Superior temporal gyrus (tissue), 1 donor: ENCODE data around the gene P2RX4.
"Not testable (repeated sequence)": the region's sequence is repeated elsewhere in the genome, so short reads cannot be mapped to it uniquely, and the experiment has no call there.

ENCODE experiments used
- DNase-seq: peaks from one replicate; pipeline ENCODE4 v3.0.0-alpha.2; 2016; ENCODE audit errors: extremely low spot score

Gene P2RX4

DNA sequence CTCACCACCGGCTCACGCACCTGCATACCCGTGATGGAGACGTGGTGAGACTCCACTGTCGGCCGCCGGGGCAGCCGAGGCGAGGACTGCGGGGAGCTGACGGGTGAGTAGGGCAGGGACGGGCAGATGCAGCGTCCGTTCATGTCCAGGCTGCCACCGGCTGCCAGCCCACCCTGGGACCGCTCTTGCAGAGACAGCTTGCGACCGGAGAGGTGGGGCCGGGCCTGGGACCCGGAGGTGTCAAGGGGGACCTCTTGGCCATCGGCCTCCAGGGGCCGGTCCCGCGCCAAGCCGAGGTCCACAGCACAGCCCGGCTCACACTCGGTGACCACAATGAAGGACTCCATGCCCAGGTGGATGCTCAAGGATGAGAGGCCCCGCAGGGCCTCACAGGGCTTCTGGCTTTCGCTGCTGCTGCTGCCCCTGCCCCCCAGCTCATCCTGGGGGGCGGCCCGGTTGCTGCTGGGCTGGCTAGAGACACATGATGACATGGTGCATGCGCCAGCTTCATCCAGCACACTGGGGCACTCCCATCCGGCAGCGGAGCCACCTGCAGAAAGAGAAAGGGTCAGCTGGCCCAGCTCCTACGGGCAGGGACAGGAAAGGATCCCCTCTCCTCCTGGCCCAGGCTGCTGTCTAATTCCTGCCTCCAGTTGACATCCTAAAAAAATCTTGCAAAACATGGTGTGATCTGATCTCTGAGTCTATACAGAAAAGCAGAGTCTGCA is 64.3 kb downstream of the P2RX4 start:
- DNase-seq, result no peak

DNA sequence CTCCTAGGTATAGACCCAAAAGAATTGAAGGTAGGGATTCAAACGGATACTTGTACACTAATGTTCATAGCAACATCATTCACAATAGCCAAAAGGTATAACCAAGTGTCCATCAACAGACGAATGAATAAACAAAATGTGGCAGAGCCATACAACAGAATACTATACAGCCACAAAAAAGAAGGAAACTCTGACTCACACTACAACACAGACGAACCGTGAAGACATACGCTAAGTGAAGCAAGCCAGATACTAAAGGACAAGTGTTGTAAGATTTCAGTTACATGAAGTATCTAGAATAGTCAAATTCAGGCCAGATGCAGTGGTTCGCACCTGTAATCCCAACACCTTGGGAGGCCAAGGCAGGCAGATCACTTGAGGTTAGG is 67.4 kb downstream of the P2RX4 start:
- no peak for DNase-seq

GRCh38 chr12:121278169-121279070 is 68.5 kb downstream of the P2RX4 start:
- no peak for DNase-seq

GRCh38 chr12:121279071-121279375 is 69.1 kb downstream of the P2RX4 start:
- peak; percentile 10 for DNase-seq

- peak; percentile 61 for DNase-seq
These were observed 69.6 kb downstream of the P2RX4 start for GRCh38 chr12:121279507-121279915.

DNA sequence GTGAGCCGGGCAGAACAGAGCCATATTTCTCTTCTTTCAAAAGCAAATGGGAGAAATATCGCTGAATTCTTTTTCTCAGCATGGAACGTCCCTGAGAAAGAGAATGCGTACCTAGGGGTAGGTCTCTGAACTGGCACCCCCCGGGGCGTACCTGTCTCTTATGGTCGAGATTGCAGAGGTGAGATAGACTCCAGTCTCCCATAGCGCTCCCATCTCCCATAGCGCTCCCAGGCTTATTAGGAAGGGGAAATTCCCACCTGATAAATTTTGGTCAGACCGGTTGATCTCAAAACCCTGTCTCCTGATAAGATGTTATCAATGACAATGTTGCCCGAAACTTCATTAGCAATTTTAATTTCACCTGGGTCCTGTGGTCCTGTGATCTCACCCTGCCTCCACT is 70.6 kb downstream of the P2RX4 start:
- not testable (repeated sequence) for DNase-seq

- DNase-seq, result not testable (repeated sequence)
These were observed 71.2 kb downstream of the P2RX4 start for GRCh38 chr12:121281116-121281515.

GRCh38 chr12:121282072-121282742 is 72.3 kb downstream of the P2RX4 start:
- no peak for DNase-seq

GRCh38 chr12:121282910-121283309 is 73.0 kb downstream of the P2RX4 start:
- not testable (repeated sequence) for DNase-seq

GRCh38 chr12:121283388-121283787 is 73.5 kb downstream of the P2RX4 start:
- no peak for DNase-seq
